Measurements from ENCODE around the gene MORN5.

GRCh38 chr9:122112238-122112637, 47.5 kb upstream of the MORN5 start:
- no peak for TF ChIP-seq GATA2 (IDR thresholded peaks at IDR 0.05; ENCODE audit: low read depth, low read length)
- TF ChIP-seq GATA3 (IDR thresholded peaks at IDR 0.05; ENCODE audit: low read depth, low read length): no peak

Data from SH-SY5Y (cell line).